SK-N-MC (cell line): ENCODE data around the gene BIRC7.

Experiments used
- EZH2 ChIP-seq: fragments of 200-600 bp; sonication (generic); IDR thresholded peaks from one replicate; pipeline ENCODE4 v1.6.1; 2017; ENCODE audit warnings: antibody characterized with exemption
- FOXP2 ChIP-seq: optimal IDR thresholded peaks from 2 replicates; pipeline ENCODE3; 2011; ENCODE audit warnings: mild to moderate bottlenecking, moderate library complexity; ENCODE audit not compliant: insufficient read depth; ENCODE audit errors: extremely low read length, control extremely low read depth
- POLR2AphosphoS5 ChIP-seq: IDR thresholded peaks from 2 replicates; pipeline ENCODE4 v1.6.1; 2012; ENCODE audit warnings: mild to moderate bottlenecking, low read depth, low read length, borderline replicate concordance

- TF ChIP-seq EZH2 = no peak
- no peak for TF ChIP-seq POLR2AphosphoS5
- TF ChIP-seq FOXP2 = no peak
Measured at GRCh38 chr20:63257629-63258028, 21.9 kb downstream of the BIRC7 start.
